GM10266 (cell line): Measurements from ENCODE around the gene GRM7.

Experiments used
- DNase-seq: peaks from one replicate; pipeline ENCODE4 v3.0.0; 2012; ENCODE audit errors: extremely low spot score
- TF ChIP-seq, protein P1 (sequence below): IDR thresholded peaks from 2 replicates; pipeline ENCODE4 v1.5.1; 2012; ENCODE audit warnings: mild to moderate bottlenecking, low read depth; ENCODE audit not compliant: control insufficient read depth, insufficient read depth; ENCODE audit errors: missing control alignments

Gene GRM7

DNA sequence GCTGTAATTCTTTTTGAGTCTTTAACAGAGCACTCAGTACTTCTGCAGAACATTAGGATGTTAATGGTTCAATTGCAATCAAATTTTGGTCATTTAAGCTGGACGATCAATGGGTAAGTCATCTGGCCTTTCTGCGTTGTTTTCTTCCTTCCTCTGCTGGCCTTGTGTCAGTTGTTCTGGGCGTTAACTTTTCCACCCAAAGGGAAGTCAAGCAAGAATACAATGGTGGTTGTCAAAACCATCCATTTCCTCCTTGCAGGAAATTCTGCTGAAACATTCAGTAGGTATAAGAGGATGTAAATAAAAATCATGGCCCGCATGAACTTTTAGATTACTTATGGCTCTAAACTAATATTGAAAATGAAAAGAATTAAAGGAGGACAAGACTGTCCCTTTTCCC is 584.0 kb downstream of the GRM7 start:
- TF ChIP-seq, protein P1, sequence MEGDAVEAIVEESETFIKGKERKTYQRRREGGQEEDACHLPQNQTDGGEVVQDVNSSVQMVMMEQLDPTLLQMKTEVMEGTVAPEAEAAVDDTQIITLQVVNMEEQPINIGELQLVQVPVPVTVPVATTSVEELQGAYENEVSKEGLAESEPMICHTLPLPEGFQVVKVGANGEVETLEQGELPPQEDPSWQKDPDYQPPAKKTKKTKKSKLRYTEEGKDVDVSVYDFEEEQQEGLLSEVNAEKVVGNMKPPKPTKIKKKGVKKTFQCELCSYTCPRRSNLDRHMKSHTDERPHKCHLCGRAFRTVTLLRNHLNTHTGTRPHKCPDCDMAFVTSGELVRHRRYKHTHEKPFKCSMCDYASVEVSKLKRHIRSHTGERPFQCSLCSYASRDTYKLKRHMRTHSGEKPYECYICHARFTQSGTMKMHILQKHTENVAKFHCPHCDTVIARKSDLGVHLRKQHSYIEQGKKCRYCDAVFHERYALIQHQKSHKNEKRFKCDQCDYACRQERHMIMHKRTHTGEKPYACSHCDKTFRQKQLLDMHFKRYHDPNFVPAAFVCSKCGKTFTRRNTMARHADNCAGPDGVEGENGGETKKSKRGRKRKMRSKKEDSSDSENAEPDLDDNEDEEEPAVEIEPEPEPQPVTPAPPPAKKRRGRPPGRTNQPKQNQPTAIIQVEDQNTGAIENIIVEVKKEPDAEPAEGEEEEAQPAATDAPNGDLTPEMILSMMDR = no peak
- DNase-seq = no peak

DNA sequence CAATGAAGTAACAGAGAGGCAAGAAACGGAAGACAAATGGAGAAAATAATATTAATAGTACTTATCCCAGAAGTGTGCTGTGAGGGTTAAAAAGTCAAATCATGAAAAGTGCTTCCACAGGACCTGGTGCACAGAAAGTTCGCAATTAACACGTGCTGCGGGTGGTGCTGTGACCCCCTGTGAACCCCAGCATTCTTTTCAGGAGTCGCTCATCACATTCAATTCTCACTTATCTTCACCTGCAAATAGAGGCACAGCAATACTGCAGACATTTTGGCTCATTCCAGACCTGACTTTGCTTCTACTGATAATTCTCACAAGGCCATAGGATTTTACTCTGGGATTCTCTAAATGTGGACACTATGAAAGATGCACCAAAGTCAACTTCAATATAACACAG is 584.4 kb downstream of the GRM7 start:
- no peak for DNase-seq
- TF ChIP-seq, protein P1 = no peak

DNA sequence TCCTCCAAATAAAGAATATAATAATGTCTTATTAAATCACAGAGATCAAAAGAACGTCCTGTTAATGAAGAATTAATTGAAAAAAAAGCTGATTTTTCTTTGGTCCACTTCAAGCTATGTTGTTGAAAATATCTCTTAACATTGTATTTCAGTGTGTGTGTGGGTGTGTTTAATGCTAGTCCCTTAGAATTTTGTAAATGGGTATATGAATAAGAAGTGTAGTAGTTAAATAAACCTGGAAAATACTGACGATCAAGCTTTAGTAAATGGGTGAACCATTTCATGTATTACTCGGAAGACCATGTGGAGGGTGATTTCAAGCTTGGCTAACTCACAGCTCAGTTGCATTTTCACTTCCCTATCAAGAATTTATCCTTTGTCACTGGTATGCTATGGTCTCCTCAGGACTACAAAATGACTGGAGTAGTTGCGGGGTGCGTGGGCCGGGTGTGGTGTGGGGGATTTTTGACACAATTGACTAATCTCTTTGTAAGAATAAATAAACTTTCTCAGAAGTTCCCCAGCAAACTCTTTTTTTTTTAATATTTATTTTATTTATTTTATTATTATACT is 586.4 kb downstream of the GRM7 start:
- peak; percentile 18 for DNase-seq
- TF ChIP-seq, protein P1 = no peak

DNA sequence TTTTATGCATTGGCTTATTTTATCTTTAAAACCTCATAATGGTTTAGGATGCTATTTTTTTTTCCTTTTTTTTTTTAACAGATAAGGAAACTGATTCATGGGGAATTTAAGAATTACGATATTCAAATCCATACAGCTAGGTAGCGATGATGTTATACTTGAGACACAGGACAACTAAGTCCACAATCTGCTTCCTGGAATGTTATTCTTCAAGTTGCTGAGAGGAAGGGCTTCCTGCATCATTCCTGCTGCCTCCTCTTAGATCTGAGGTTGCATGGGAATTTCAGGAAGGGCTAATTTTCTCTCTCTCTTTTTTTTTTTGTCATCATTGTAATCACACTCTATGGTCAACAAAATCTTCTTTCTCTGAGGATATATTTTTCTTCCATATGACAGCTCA is 595.5 kb downstream of the GRM7 start:
- TF ChIP-seq, protein P1 = no peak
- DNase-seq = no peak

DNA sequence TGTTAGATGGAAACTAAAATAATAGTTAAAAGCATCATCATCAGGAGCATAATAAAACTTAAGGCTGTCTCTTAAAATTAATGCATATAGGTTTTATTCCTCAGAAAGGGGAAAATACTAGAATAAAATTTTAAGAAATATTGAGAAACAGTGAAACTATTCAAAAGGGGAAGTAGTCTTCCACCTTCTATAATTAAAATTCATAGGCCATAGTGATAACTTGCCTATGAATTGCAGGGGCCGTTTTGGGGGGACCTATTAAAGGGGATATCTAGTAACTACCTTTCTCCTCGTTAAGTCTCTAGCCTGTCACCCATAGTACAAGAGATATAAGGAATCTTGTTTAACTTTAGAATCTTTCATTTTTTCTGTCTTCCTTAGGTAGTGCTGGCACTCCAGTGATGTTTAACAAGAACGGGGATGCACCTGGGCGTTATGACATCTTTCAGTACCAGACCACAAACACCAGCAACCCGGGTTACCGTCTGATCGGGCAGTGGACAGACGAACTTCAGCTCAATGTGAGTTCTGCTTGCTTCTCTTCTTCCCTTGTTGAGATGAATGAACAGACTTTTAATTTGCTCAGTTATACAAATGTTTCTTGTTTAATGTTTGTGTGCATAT is 600.4 kb downstream of the GRM7 start:
- no peak for DNase-seq
- TF ChIP-seq, protein P1 = no peak

DNA sequence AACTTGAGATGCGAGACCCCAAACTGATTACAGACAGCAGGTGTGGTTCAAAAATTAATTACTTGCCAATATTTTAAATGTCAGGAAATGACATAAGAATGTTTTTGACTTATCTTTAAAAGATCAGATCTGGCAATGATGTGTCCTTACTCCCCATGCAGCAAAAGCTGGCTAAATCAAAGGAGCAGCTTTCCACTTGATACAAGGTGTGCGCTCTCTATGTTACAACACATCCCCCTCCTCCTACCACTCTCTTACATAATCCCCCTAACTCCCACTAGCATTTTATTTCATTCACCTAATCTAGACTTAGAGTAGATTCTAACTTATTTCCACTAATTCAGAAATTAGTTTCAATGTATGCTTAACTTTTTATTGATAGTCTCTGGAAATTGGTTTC is 609.0 kb downstream of the GRM7 start:
- DNase-seq = no peak
- TF ChIP-seq, protein P1 = no peak

DNA sequence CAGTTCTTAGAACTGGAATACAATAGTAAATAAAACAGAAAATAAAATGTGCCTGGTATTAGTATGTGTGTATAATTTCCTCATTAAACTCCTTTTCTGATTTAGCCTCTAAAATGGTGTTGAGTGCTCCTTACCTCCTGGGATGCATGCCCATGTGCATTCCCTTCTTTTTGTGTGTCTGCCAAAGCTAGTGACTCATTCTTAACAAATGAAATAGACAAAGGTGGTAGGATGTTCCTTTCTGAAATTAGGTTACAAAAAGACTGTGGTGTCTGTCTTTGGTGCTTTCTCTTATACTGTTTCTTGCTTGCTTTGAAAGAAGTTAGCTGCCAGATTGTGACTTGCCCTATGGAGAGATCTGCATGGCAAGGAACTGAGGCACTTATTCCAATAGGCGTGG is 623.7 kb downstream of the GRM7 start:
- TF ChIP-seq, protein P1 = no peak
- no peak for DNase-seq
